HG03196 (cell line): ENCODE measurements around the gene ATXN1.

Experiments used
- ATAC-seq: cut with Tn5 transposase; IDR thresholded peaks from one replicate; pipeline ENCODE4 v1.9.1; 2021; ENCODE audit not compliant: unreplicated experiment

ATXN1 gene

GRCh38 chr6:16355699-16356446, 405.4 kb downstream of the ATXN1 start:
- no peak for ATAC-seq

DNA sequence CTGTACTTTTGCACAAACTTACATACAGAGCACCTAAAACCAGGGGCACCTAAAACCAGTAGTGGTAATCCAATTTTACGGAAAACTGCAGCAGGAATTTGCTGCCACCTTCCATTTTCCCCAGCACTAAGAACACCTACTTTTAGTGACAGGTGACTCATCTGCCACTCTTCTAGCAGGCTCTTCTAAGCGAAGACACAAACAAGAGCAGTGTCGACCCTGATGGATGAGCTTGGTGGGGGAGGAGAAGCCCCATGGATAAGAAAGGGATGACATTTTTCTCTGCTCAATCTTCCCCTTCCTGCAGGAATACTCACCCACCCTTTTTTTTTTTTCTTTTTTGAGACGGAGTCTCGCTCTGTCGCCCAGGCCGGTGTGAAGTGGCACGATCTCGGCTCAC, 406.0 kb downstream of the ATXN1 start:
- ATAC-seq: no peak

DNA sequence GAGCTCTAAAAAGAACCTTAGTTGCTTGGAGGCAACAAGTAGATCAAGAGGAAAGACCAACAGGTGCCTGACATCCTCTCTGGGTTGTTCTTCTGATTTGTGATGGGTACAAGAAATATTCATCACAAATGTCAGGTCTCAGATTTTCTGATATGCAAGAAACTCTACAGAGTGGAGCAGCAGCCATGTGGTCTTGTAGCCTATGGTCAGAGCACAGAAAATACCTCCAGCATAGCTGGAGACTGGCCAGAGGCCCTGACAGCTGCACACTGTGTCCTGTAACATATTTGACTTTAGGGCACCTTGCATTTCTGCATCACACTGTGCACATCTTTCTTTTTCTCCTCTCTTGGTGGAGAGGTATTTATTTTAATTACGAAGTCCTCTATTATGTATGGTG, 406.6 kb downstream of the ATXN1 start:
- no peak for ATAC-seq

GRCh38 chr6:16352821-16353438, 408.3 kb downstream of the ATXN1 start:
- no peak for ATAC-seq

DNA sequence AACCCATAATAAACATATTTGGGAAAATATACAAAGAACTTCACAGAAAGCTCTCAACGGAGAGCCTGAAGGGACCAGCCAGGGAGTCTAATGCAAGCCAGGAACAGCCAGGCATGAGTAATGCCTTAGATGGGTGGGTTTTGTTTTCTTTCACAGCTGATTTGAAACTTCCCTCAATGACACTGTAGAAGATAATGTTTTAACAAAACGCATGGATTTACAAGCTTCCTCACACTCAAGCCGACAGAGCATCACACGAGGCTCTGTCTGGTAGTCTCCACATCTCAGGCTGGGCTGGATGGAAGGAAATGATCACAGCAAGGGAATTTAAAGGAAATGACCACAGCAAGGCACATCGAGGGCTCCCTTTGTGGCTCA, 409.0 kb downstream of the ATXN1 start:
- ATAC-seq: no peak

DNA sequence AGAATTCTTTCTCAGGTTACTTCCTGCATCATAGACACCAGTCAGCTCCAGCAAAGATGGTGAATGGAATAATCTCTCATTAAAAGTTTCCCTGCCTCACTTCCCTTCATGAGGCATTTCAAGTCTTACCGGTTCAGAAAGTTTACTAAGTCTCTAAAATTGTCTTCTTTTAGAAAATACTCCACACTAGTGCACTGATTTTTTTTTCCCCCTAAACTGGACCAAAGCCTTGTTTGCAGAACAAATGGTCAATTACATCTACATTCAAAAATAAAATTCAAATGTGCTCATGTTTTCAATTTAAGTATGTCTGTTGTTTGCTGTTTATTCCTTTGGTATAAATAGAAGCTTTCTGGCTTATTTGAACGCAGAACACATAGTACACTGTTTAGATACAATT, 411.7 kb downstream of the ATXN1 start:
- no peak for ATAC-seq

- ATAC-seq: no peak
These were observed 414.4 kb downstream of the ATXN1 start for GRCh38 chr6:16346831-16347230.

GRCh38 chr6:16345449-16346330, 415.6 kb downstream of the ATXN1 start:
- ATAC-seq: no peak

- ATAC-seq: no peak
These were observed 416.5 kb downstream of the ATXN1 start for GRCh38 chr6:16344756-16345155.

GRCh38 chr6:16343593-16343992, 417.7 kb downstream of the ATXN1 start:
- ATAC-seq: no peak

DNA sequence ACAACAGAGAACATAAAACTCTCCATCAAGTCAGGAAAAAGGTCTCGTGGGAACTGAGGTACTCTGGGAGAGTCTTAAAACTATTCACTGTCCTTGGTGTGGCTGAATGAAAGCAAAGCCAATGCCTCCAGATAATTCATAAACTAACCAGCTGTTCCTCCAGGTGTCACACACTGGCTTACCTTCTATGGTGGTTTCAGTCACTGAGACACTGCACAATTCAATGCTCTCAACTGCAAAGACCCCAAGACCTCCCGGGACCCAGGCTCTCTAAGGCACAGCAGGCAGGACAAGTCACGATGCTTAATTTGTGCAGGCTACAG, 422.0 kb downstream of the ATXN1 start:
- ATAC-seq: no peak

- no peak for ATAC-seq
These were observed 422.5 kb downstream of the ATXN1 start for GRCh38 chr6:16338577-16339264.

DNA sequence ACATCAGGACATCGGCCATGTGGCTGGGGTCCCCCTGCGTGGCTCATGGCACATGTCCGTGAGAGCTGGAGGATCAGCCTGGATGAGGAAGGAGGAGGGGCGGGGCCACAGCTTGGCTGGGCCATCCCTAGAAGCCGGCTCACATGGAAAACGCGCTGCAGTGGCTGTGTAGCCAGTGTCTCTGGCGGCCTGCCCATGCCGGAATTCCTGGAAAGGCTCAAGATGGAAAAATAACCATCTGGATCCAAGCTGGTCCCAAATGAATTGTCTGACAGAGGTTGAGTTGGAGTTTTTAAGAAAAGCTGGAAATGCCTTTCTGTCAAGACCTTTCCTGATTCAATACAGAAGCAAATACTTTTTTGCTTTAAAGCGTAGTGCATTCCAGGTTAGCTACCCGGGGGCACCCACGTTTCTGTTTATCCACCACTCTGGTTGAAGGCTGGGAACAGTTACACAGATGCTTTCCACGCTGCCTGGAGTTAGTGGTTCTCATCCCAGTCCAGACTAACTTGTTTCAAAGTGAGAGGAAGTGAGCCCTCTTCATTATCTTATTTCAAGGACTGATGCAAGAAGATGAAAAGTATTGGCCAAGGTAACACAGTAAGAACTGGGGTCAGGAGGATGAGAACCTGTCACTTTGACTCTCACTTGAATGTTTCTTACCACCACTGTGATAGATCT, 423.8 kb downstream of the ATXN1 start:
- ATAC-seq: no peak

DNA sequence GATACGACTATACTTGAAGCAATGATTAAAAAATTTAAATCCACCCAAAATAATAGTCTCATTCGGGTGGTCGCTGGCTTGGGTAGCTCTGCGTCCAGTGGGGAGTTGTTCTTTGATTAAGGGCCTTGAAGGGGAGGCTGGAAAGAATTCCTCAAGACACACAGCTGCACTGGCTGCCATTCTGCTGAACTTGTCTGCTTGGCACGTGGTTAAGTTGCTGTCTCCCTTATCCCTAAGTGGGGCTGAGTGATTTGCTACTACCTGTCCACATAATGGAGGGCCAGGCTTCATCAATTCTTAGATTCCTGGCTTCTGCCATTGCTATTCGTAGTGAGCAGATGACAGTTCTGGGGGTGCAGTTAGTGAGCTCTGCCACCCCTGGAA, 424.4 kb downstream of the ATXN1 start:
- ATAC-seq: no peak

- ATAC-seq: no peak
These were observed 425.0 kb downstream of the ATXN1 start for GRCh38 chr6:16336056-16336818.

DNA sequence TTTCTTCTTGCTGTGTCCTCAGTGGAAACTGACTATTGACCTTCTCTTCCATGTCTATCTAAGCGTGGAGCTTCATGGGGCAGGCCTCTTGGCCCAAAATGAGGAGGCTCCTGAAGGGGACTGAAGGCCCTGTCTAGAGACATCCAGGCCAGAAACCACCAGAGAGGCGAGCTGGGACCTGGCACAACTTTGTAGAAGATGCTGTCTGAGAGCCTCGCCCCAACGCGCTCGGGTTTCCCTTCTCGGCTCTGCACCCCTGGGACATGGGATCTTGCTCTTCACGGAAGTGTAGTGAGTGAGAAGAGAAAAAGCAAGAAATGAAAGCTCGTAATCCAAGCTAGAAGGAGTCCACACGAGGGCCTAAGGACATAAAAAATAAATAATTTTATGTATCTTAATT, 426.1 kb downstream of the ATXN1 start:
- no peak for ATAC-seq

DNA sequence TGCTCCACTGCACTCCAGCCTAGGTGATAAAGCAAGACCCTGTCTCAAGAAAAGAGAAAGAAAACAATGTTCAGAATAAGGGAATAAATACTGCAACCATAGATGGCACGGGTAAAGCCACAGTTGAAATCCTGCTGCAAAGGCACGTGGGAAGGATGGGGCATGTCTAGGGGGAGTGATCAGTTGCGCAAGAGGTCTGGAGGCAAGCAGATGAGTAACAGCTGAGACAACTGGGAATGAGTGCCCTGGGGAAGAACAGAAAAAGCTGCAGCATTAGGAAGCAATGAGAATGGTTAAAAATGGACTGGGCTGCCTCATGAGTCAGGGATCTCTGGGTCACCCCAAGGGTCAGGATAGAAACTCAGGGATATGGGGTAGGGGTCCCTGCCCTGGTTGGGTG, 426.6 kb downstream of the ATXN1 start:
- no peak for ATAC-seq

DNA sequence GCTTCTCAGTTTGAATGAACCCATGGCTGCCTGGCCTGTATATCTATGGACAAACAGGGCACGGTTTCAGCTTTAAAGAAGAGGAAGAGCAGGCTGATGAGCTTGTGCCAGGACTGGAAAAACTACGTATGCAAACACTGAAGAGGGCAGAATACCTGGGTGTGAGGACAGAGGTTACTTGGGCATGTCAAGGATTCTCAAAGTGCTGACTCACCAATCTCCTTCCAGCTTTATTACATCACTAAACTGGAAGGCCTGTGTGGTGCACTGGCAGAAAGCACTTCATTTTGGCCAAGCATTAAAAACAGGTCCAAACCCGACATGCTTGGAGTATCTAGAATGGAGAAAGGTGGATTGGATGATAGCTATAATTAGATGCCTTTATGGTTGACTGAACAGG, 427.7 kb downstream of the ATXN1 start:
- no peak for ATAC-seq

DNA sequence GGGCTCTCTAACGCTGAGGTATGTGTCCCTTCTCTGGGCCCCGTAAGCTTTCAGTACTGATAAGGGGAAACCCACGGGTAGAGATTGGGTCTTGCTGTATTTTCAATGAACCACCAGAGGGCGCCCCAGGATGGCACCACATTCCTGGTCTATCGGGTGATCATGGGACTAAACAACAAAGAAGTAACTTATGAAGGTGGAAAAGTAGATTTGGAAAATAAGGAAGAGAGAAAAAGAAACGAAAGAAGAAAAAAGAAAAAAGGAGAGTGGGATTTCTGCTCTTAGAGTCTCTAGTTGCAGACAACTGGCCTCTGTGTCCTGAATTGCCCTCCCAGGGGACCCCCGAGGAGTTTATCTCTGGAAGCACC, 429.1 kb downstream of the ATXN1 start:
- ATAC-seq: peak; percentile 73
